ENCODE results near the gene FBXL5. TPM values are rescaled to one million over a fixed set of nuclear protein-coding genes. Genes with fewer than 3 reads are reported as not detected.

The FBXL5 gene
- total and polyA plus RNA-seq, 2 of the 13 experiments (the other 11 are each of a cell fraction or from before 2014, with no cell fraction given), result 17.4 to 45.3 TPM

GRCh38 chr4:15601862-15602261, 53.3 kb downstream of the FBXL5 start:
- no peak for FAIRE-seq
- H3K4me2 ChIP-seq (ENCODE audit: low read depth, low read length), result no peak overlapping the region
- in situ Hi-C loops (cut with HindIII; ENCODE audit: extremely low pct_ligation_motif_present, low pct_unique_long_range_greater_than_20kb), result no loop called here

More at GRCh38 chr4:15601862-15602261, 53.3 kb downstream of the FBXL5 start:
- no peaks in the 10 kb centered on the region for H3K79me2 ChIP-seq (ENCODE audit: insufficient read depth, low read length)
- no peak for DNase-seq (ENCODE audit: low spot score)
- no peak overlapping the region for H2AFZ ChIP-seq (ENCODE audit: low read length)
- no peaks in the 10 kb centered on the region for H4K20me1 ChIP-seq (ENCODE audit: insufficient read depth, low read length)
- no peaks in the 10 kb centered on the region for H3K27me3 ChIP-seq (ENCODE audit: control insufficient read depth in 1 of 2, insufficient read depth in 2 of 2, low read length in 2 of 2)
- H3K9me3 ChIP-seq (ENCODE audit: low read length), result no peaks in the 10 kb centered on the region
- ChIA-PET CTCF (ENCODE audit: low intra/inter-chr PET ratio, low total read pairs) (no interaction called here), POLR2A (no interaction called here)
- H3K36me3 ChIP-seq (replicated peaks in 1 of 2; ENCODE audit: control insufficient read depth in 1 of 2, insufficient read depth in 2 of 2, low read length in 2 of 2), result peaks cover 4 to 13% of the 10 kb centered on the region in 2 experiments; a peak in 3 of 5 replicates
- intact Hi-C loops (cut with micrococcal nuclease; ENCODE audit: unreplicated experiment), result no loop called here
- no peak overlapping the region for H3K9ac ChIP-seq (ENCODE audit: insufficient read depth, low read depth, low read length)
- TF ChIP-seq SOX5 (CRISPR knock-in tag; IDR thresholded peaks at IDR 0.05; ENCODE audit: borderline replicate concordance) (no peak), NFRKB (IDR thresholded peaks at IDR 0.05) (no peak), MTF1 (CRISPR knock-in tag; IDR thresholded peaks at IDR 0.05) (no peak), ZNF883 (CRISPR knock-in tag; IDR thresholded peaks at IDR 0.05; ENCODE audit: not compliant biosample characterization) (no peak), DR1 (CRISPR knock-in tag; IDR thresholded peaks at IDR 0.05) (no peak), LRRFIP1 (CRISPR knock-in tag; conservative IDR thresholded peaks at IDR 0.05) (no peak), ZNF670 (CRISPR knock-in tag; IDR thresholded peaks at IDR 0.05; ENCODE audit: borderline replicate concordance) (no peak), PHF20 (CRISPR knock-in tag; IDR thresholded peaks at IDR 0.05) (no peak), WIZ (CRISPR knock-in tag; IDR thresholded peaks at IDR 0.05) (no peak), PCBP1 (IDR thresholded peaks at IDR 0.05; ENCODE audit: borderline replicate concordance, low read depth, low read length) (no peak), KMT2B (CRISPR knock-in tag; IDR thresholded peaks at IDR 0.05) (no peak), LBX2 (CRISPR knock-in tag; IDR thresholded peaks at IDR 0.05; ENCODE audit: borderline replicate concordance) (no peak)
- H3K4me3 ChIP-seq (replicated peaks in 1 of 3; ENCODE audit: insufficient read depth in 1 of 3, low read depth in 2 of 3, low read length in 3 of 3), result no peak overlapping the region
- ATAC-seq, result no peak
- BruUV-seq (replicated peaks), result no TSS peak
- H3K4me1 ChIP-seq (ENCODE audit: insufficient read depth, low read length), result no peaks in the 10 kb centered on the region
- no peak overlapping the region for H3K27ac ChIP-seq (ENCODE audit: extremely low read length, insufficient read depth, low read length)
- 92% methylated on average over 2 of the region's 2 CpGs for WGBS (ENCODE audit: low lambda C conversion rate)
